DOHH2 (cell line): ENCODE data around the gene EEFSEC.

Source experiments
- H3F3A ChIP-seq: fragments of 200-600 bp; sonication (generic), shearing (Covaris generic); 2 replicates; pipeline ENCODE4 v1.6.0; 2016; ENCODE audit warnings: antibody characterized with exemption, mild to moderate bottlenecking; ENCODE audit not compliant: control insufficient read depth, insufficient read depth
- H3K27ac ChIP-seq: fragments of 200-600 bp; sonication (generic); 2 replicates; pipeline ENCODE4 v1.5.1; 2014; ENCODE audit warnings: low read depth, mild to moderate bottlenecking, low read length, moderate library complexity
- H3K27me3 ChIP-seq: fragments of 200-600 bp; sonication (generic); 2 replicates; pipeline ENCODE4 v1.6.1; 2014; ENCODE audit warnings: mild to moderate bottlenecking, low read length, mixed read lengths; ENCODE audit not compliant: control insufficient read depth
- H3K36me3 ChIP-seq: fragments of 200-600 bp; sonication (generic); 2 replicates; pipeline ENCODE4 v1.6.1; 2014; ENCODE audit warnings: mild to moderate bottlenecking, low read length, moderate library complexity, mixed read lengths; ENCODE audit not compliant: control insufficient read depth
- H3K4me1 ChIP-seq: fragments of 200-600 bp; sonication (generic); 2 replicates; pipeline ENCODE4 v1.6.1; 2014; ENCODE audit warnings: mild to moderate bottlenecking, low read length, mixed read lengths; ENCODE audit not compliant: control insufficient read depth
- H3K4me2 ChIP-seq: fragments of 200-600 bp; sonication (generic); 2 replicates; pipeline ENCODE4 v1.6.0; 2014; ENCODE audit warnings: mild to moderate bottlenecking, low read length, moderate library complexity
- H3K4me3 ChIP-seq: fragments of 200-600 bp; sonication (generic); 2 replicates; pipeline ENCODE4 v1.5.1; 2014; ENCODE audit warnings: mild to moderate bottlenecking, low read length, mixed read lengths
- H3K79me2 ChIP-seq: fragments of 200-600 bp; sonication (generic); 2 replicates; pipeline ENCODE4 v1.6.1; 2014; ENCODE audit warnings: mild to moderate bottlenecking, low read length, mixed read lengths; ENCODE audit not compliant: control insufficient read depth
- H3K9me2 ChIP-seq: fragments of 200-600 bp; sonication (generic); replicated peaks from 2 replicates; pipeline ENCODE4 v1.6.1; 2014; ENCODE audit warnings: mild to moderate bottlenecking, low read length, mixed read lengths; ENCODE audit not compliant: control insufficient read depth
- H3K9me3 ChIP-seq: fragments of 200-600 bp; sonication (generic); 2 replicates; pipeline ENCODE4 v1.6.1; 2014; ENCODE audit warnings: antibody characterized with exemption, low read length, mixed read lengths; ENCODE audit not compliant: control insufficient read depth, insufficient read depth
- H4K20me1 ChIP-seq: fragments of 200-600 bp; sonication (generic); 2 replicates; pipeline ENCODE4 v1.6.0; 2014; ENCODE audit warnings: low read depth, mild to moderate bottlenecking, antibody characterized with exemption, low read length, moderate library complexity; ENCODE audit not compliant: control insufficient read depth, insufficient read depth
- EZH2phosphoT487 ChIP-seq: fragments of 200-600 bp; sonication (generic); IDR thresholded peaks from 2 replicates; pipeline ENCODE4 v1.6.1; 2017; ENCODE audit warnings: borderline replicate concordance, mild to moderate bottlenecking, antibody characterized with exemption, low read length, moderate library complexity, mixed read lengths
- TF ChIP-seq, protein P1 (sequence below): fragments of 200-600 bp; sonication (generic); IDR thresholded peaks from one replicate; pipeline ENCODE4 v1.5.1; 2014; ENCODE audit warnings: antibody characterized with exemption, mild to moderate bottlenecking, low read depth, low read length; ENCODE audit not compliant: poor library complexity, severe bottlenecking

EEFSEC gene

DNA sequence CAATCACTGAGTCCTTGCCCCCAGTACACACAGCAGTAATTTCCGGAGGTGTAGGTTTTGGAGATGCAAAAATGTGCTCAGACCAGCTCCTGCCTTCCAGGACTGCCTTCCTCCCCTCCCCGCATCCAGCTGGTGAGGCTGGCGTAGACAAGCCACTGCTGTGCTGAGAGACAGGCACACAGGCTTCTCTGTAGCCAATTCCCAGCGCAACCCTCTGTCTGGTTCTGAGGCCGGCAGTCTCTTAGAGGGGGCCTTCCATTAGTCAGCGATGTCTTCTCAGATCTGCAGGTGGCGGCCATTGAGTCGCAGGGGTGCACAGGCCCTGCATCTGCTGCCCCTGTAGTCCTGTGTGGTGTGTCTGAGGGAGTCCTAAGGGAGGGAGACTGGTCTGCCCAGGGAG lies 199.0 kb downstream of the EEFSEC start:
- Histone ChIP-seq H3F3A (no peaks in the 10 kb centered on the region), H3K79me2 (no peaks in the 10 kb centered on the region), H3K4me1 (peaks cover 19% of the 10 kb centered on the region), H3K9me2 (no peaks in the 10 kb centered on the region), H3K27me3 (no peaks in the 10 kb centered on the region), H3K4me3 (no peak overlapping the region), H3K27ac (no peak overlapping the region), H3K4me2 (no peak overlapping the region), H3K36me3 (no peaks in the 10 kb centered on the region), H4K20me1 (no peaks in the 10 kb centered on the region), H3K9me3 (no peaks in the 10 kb centered on the region)
- TF ChIP-seq, protein P1, sequence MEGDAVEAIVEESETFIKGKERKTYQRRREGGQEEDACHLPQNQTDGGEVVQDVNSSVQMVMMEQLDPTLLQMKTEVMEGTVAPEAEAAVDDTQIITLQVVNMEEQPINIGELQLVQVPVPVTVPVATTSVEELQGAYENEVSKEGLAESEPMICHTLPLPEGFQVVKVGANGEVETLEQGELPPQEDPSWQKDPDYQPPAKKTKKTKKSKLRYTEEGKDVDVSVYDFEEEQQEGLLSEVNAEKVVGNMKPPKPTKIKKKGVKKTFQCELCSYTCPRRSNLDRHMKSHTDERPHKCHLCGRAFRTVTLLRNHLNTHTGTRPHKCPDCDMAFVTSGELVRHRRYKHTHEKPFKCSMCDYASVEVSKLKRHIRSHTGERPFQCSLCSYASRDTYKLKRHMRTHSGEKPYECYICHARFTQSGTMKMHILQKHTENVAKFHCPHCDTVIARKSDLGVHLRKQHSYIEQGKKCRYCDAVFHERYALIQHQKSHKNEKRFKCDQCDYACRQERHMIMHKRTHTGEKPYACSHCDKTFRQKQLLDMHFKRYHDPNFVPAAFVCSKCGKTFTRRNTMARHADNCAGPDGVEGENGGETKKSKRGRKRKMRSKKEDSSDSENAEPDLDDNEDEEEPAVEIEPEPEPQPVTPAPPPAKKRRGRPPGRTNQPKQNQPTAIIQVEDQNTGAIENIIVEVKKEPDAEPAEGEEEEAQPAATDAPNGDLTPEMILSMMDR = no peak
- TF ChIP-seq EZH2phosphoT487 = no peak

DNA sequence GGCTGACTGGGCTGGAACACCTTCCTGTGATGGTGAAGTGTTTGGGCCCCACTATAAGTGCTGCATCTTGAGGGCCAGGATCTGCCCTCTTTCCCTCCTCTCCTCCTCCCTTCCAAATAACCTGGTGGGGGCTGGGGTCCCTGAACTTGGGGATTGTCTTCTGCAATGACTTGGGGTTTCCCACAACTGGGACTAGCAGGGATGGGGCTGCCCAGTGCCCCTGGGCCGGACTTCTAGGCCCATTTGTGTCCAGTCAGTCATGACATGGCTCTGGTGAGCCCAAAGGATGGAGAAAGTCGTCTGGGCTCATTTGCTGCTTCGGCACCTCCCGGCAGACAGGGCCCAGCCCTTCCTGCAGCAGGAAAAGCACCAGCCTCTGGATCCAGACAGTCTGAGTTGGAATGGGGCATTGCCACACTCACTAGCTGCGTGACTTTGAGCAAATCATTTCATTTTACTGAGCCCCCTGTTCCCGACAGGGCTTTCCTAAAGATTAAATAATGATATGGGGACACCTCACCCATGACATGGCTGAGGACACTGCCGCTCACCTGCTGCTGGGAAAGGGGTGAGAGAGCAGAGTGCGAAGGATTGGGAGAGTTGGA lies 200.2 kb downstream of the EEFSEC start:
- no peak overlapping the region for H3K4me2 ChIP-seq
- no peaks in the 10 kb centered on the region for H3K79me2 ChIP-seq
- no peaks in the 10 kb centered on the region for H4K20me1 ChIP-seq
- H3F3A ChIP-seq = no peaks in the 10 kb centered on the region
- TF ChIP-seq, protein P1 = no peak
- no peak for TF ChIP-seq EZH2phosphoT487
- H3K27ac ChIP-seq = no peak overlapping the region
- H3K36me3 ChIP-seq = no peaks in the 10 kb centered on the region
- H3K27me3 ChIP-seq = no peaks in the 10 kb centered on the region
- no peaks in the 10 kb centered on the region for H3K9me3 ChIP-seq
- H3K9me2 ChIP-seq = no peaks in the 10 kb centered on the region
- peaks cover 11% of the 10 kb centered on the region for H3K4me1 ChIP-seq
- no peak overlapping the region for H3K4me3 ChIP-seq

DNA sequence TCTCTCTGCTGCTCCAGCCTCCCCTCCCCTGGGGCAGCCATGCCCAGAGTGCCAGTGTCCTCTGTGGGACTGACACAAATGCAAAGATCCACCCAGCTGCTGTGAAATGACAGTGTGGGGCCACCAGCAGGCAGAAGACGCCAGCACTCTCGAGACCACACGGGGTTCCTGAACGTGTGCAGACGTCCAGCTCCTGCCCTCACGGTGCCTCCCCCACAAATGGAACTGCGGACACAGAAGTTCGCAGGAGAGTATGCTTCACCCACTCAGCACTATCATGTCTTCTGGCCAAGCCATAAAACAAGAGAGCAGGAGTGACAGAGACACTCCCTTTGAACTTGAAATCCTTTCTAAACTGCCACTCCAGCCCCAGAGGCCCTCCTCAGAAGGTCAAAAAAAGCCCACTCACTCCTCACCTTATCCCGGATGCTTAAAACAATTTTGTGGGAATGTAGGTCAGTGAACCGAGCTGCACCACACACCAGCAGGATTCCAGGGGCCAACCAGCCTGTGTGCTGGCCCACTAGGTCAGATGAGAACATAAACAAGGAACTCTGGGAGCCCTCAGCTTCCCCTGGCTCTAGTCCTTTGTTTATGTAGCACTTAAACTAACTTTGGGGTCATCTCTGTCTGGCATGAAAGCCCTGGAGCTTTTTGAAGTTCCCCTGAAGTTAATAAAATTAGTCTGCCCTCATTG lies 200.9 kb downstream of the EEFSEC start:
- no peaks in the 10 kb centered on the region for H3K9me2 ChIP-seq
- H3K79me2 ChIP-seq = no peaks in the 10 kb centered on the region
- no peak for TF ChIP-seq EZH2phosphoT487
- TF ChIP-seq, protein P1 = no peak
- H3K27ac ChIP-seq = no peak overlapping the region
- H3K4me3 ChIP-seq = no peak overlapping the region
- H3F3A ChIP-seq = no peaks in the 10 kb centered on the region
- no peak overlapping the region for H3K4me2 ChIP-seq
- H3K36me3 ChIP-seq = no peaks in the 10 kb centered on the region
- no peaks in the 10 kb centered on the region for H4K20me1 ChIP-seq
- H3K27me3 ChIP-seq = no peaks in the 10 kb centered on the region
- H3K9me3 ChIP-seq = no peaks in the 10 kb centered on the region
- H3K4me1 ChIP-seq = peaks cover 4% of the 10 kb centered on the region
